Epidermal melanocyte (primary cell): ENCODE data around the gene STK24.
"Not testable (repeated sequence)": the region's sequence is repeated elsewhere in the genome, so short reads cannot be mapped to it uniquely, and the experiment has no call there.

Experiments used
- DNase-seq: peaks from one replicate; pipeline ENCODE4 v3.0.0; 2011; ENCODE audit warnings: low spot score; ENCODE audit not compliant: insufficient read length

STK24 gene

DNA sequence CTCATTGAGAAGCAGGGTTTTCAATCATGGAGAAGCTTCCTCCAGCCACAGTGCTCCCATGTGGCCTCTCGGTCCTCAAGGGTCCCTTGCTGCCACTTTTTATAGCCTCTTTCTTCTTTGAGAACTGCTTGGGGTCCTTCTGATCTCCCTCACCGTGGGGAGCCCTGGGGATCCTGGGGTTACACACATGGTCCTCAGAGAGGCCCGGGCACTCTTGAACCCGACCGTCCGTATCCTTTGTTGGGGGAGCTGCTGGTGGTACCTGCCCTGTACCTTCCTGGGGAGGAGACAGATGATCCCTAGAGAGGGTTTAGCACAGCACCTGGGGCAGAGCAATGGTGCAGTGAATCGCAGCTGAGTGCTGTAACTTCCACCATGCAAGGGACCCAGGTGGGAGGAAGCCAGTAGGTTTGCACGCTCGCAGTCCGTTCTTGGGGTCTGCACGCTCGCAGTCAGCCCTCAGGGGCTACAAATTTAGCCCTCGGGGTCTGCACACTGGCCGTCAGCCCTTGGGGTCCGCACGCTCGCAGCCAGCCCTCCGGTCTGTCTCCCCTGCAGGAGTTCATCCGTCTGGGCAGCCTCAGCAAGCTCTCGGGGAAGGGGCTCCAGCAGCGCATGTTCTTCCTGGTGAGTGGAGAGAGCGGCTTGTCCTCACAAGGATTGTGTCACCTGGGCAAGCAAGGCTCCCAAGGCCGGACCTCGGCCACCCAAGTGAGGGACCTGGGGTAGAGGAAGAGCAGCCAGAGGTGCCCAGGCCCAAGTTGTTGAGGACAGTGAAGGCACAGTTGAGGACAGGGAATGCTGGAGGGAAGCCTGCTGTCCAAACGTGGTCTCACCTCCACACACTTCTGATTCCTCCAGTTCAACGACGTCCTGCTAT is 138.4 kb downstream of the STK24 start:
- no peak for DNase-seq

DNA sequence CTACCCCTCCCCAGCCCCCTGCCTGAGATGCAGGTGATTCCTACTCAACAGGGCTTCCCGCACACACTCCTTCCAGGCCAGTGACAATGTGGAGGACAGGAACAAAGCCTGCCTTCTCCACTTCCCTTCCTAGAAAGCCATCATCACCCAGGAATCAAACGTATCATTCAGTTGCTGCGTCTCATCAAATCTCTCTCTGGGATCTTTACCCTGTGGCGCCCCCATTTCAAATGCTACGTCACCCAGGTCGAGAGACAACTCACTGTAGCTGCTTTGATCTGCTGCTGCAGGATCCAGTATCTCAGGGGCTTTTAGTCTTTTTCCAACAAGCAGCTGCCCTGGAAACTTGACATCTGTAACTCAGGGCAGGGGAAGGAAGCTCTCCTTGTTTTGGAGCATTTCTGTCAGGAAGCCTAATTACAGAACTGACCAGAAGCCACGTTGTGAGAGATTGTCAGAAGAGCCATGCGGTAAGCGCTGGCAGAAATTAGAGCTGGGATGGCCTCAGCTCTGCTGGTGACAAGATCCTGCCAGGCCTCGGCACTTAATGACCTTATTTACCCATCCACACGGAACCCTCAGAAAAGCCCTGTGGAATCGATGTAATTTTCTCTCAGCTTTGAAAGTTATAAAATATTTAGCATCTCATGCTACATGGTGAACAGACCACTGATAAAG is 140.5 kb downstream of the STK24 start:
- no peak for DNase-seq

DNA sequence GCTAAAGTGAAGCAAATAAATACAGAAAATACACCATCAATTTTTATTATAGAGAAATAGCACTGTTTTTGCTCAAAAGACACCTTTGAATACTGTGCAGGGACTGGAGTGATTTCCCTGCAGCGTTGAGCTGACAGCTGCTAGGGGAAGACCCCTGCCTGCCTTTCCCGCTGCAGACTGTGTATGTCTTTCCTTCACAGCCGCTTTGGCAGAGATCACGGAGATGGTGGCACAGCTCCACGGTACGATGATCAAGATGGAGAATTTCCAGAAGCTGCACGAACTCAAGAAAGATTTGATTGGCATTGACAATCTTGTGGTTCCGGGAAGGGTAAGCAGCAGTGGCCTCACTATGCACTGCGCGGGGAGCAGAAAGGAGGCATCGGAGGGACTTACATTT is 141.5 kb downstream of the STK24 start:
- DNase-seq: no peak

DNA sequence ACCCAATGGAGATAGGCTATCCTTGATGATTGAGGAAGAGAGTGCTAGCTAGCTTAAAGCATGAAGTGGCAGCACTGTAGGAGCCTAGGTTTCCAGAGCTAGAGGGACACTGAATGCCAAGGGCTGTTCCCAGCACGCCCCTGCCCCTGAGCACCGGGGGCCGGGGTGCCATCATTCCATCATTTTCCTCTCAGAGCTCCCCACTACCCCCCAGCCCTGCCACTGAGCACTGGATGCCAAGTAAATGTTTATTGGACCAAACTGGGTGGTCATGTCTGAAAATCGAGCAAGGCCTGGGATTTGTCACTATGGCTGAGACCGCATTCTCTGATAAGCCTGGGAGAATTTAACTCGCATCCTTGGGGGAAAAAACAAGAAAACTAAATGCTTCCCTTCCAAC is 142.8 kb downstream of the STK24 start:
- no peak for DNase-seq

DNA sequence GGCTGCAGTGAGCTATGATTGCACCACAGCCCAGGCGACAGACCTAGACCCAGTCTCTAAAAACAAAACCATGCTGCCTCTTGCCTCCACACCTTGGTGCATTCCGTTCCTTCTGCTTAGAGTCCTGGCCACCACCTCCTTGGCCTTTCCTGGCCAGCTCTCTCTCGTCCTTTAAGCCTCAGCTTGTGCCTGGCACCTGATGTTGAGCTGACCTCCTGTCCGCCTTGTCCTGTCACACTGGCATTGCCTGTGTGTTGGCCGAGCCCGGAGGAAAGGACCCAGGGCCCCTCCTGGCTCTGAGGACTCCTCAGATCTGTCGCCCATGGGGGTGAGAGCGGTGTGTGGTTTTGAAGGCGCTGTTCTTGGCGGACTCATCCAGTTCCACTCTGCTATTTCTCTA is 143.3 kb downstream of the STK24 start:
- DNase-seq: no peak

DNA sequence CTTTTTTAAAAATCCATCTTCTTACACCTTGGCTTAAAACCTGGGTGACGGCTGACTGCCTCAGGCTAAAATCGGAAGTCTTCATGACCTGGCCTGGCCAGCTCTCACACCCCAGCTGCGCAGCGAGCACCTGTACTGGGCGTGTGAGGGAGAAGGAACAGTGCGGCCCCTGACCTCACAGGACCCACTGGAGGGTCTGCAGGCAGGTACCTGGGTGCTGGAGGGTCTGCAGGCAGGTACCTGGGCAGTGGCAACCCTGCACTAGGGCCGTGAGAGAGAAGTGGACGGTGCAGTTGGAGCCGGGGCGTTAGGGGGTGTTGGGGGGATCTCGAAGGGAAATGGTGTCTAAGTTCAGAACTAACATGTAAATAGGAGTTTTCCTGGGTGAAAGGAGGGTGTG is 144.3 kb downstream of the STK24 start:
- DNase-seq: no peak

DNA sequence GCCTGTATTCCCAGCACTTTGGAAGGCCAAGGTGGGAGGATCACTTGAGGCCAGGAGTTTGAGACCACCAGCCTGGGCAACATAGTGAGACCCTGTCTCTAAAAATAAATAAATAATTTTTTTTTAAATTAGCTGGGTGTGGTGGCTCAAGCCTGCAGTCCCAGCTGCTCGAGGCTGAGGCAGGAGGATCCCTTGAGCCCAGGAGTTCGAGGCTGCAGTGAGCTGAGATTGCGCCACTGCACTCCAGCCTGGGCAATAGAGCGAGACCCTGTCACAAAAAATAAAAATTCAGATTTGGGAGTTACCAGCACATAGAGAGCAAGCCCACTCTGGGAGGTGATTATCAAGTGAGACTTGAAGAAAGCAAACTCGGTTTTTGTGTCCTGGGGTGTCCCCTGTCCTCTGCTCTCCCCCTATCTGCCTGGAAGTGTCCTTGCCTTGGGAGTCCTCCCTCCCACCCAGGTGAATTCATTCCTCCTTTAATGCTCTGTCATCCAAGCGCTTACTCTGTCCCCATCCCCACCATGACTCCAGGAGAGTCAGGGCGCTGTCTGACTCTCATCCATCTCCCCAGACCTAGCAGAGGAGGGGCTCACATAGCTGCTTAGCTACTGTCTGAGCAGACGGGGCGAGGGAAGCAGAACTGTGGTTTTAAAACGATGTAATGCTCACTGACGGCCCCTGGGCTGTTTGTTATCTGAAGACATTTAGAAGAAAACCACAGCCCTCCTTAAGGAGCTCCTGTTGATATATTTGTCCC is 146.8 kb downstream of the STK24 start:
- no peak for DNase-seq

DNA sequence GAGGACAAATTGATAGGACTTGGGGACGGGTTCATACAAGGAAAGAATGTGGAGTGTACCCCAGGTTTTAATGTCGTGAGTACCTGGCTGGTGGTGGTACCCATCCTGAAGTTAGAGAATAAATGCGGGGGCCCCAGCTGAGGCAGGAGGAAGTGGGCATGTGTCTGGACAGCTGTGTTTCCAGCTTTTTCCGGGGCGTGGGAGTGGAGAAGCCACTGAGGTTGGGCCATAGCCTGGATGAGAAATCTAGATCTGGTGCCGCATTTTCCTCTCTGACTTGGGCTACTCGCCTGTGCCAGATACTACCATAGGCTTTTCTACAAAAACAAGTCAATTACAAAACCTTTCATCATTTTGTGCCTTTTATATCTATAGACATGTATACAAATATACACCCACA is 147.4 kb downstream of the STK24 start:
- DNase-seq: no peak

DNA sequence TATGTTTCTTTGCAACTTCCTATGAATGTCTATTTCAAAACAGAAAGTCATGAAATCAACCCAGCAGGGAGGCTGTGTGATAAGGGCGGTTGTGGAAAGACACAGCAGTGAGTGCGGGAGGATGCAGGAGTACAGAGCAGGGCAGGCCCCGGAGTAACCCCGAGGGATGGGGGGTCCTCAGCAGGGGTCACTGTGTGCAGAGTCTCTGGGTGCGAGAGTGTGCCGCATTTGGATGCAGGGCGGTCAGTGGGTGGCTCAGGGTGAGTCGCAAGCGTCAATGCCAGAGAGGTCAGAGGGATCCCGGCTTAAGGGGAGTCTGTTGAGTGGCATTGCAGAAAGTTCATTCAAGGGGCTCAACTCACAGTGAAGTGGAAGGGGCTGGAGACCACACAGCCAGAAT is 147.8 kb downstream of the STK24 start:
- no peak for DNase-seq

DNA sequence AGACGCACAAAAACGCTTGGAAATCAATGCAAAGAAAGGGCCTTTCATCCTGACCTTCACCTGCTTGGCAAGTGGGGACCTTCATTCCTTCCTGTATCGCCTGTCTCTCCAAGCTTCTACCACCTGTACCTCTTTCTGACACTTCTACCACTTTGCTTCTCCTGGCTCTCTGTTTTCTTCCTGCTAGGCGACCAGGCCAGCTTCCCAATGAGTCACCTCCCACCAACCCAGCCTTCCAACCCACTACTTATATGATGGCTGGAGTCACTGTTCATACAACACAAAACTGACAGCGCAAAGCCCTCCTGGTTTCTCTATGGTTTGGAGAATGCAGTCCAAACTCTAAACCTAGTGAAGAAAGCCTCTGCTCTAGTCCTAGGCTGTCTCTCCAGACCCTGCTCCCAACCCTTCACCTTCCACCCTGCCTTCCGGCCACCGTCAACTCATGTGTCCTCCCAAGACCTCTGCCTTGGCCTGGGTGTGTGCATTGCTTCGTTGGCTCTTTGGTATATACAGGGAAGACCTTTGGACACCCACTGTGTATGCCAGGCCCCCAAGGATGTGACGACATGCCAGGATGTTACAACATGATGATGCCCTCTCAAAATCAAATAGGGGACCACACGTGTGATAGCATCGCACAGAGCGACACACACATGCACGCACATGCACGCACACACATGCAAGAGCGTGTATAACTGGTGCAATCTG is 148.5 kb downstream of the STK24 start:
- DNase-seq: no peak

DNA sequence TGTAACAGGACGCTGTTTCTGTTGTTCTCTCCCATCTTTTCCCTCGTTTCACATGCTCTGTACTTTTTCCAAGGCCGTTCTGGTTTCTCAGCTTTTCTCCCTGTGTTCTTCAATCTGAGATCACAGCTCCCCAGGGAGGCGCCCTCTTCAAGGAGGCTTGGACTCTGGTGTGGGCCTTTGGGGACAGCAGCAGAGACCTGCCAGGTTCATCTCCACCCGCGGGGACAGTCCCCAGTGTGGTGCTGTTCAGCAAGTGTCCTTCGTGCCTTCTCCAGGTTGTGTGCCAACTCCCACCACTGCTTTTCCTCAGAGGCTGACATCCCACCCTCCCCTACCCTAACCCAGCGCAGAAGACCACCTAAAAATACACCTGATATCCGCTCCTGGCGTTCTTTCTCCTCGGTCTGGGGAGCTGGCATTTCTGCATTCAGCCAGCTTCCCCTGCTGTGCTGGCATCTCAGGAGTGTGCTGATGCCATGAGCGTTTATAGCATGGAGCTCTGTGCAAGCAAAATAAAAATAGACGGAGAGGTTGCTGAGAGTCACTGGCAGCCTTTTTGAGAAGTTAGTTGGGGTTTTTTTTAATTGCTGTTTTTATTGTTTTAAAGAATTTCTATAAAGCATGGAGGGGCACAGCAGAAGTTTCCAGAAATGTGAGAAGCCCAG is 149.4 kb downstream of the STK24 start:
- DNase-seq: no peak

DNA sequence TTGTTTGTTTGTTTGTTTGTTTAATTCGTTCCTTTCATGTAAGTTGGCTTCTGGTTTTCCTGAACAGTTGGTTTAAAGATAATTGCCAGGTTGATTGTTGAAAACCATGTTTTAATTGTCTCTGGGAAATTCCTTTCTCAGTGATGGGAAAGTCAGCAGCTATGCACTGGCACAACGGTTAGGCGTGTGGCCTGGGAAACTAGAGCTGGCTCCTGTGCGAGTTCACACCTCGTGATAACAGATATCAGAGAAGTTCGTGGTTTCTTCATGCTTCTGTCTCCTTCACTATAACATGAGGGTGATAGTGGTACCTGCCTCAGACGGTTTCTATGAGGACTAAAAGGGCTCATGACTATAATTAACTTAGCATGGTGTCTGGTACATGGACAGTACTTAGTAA is 153.5 kb downstream of the STK24 start:
- DNase-seq: no peak

DNA sequence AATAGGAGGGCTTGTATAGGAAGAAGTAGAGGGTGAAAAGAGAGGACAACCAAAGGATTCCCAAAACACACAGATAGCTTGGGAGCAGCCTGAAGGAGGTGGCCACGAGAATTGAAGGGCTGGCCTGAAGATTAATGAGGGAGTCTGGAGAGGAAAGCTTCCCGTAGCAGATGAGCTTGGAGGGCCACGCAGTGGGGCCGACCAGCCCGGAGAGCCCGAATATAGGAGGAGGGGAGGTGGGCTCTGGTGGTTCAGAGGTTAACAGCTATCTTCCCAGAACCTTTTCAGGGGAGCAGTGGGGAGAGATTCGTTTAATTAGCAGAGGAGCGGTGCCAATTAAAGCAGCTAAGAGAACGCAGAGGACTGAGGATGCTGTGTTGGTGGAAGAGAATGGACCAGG is 154.9 kb downstream of the STK24 start:
- DNase-seq: no peak

DNA sequence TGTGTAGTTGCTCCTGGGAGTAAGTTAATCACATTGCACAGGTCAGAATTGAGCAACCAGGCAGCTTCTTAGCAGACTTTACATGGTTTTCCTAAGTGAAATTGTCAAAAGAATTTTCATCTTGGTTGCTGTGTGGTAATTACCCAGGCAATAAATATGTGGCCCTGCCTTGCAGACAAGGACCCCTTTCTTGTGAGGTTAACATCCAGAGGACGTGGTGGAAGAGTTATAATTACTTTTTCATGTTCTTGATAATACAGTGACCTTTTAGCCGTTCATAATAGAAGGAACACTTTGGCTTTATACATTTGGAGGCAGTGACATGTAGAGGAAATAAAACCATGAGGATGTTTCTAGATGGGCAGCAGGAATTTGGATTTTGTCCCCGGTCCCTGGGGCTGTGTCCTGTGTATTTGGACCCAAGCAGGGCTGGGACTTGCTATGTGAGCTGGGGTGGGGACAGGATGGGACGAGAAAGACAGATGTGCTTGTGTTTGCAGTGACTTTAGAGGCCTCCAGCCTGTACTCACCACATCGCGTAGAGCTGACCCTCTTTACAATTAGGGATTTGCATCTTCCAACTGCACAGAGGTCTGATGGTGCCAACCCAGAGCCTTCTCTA is 156.2 kb downstream of the STK24 start:
- no peak for DNase-seq

DNA sequence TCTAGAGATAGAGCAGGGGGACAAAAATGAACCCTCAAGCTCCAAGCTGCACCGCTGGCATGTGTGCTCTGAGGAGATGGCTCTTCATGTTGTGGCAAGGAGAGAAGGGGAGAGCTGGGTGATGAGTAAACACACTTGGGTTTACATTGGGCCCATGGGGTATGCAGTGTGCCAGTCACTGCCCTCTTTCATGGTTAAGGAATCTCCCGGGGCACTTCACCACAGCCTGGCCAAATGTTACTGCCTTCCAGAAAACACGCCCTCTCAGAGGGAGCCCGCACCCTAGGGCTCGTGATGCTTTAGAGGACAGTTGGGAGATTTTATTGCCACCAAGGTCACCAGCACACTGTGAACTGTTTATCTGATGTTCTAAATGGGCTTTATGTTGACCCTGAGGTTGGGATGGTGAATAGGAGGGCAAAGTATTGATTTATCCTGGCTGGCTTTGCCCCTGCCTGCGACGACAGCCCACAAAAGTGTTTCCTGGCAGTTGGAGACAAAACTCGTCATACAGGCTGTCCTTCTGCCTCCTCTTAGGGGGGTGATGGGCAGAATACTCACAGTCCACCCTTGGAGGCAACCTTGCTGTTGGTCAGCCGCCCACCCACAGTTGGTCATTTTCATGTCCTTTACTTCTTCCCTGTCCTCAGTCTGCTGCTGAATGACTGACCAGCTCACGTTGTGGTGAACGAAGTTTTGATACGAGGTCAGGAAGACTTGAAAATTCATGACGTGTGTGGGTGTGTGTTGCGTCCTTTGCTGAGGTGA is 156.9 kb downstream of the STK24 start:
- no peak for DNase-seq

DNA sequence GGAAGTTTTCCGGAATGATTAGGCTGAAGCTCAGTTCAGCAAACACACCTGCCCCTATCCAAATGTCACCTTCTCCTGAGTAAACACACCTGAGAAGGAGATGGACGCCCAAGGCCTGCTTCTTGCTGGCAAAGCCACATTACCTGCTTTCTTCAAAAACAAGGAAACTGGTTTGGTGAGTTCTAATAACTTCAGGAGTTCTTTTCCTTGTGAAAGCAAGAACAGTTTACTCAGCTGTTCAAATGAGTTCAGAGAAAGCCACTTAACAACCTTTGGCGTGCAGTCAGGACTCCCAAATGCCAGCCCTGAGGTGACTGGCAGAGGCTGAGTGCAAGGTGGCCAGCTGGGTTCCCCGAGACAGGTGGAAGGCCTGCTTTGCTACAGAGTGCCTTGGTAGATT is 160.5 kb downstream of the STK24 start:
- DNase-seq: no peak

DNA sequence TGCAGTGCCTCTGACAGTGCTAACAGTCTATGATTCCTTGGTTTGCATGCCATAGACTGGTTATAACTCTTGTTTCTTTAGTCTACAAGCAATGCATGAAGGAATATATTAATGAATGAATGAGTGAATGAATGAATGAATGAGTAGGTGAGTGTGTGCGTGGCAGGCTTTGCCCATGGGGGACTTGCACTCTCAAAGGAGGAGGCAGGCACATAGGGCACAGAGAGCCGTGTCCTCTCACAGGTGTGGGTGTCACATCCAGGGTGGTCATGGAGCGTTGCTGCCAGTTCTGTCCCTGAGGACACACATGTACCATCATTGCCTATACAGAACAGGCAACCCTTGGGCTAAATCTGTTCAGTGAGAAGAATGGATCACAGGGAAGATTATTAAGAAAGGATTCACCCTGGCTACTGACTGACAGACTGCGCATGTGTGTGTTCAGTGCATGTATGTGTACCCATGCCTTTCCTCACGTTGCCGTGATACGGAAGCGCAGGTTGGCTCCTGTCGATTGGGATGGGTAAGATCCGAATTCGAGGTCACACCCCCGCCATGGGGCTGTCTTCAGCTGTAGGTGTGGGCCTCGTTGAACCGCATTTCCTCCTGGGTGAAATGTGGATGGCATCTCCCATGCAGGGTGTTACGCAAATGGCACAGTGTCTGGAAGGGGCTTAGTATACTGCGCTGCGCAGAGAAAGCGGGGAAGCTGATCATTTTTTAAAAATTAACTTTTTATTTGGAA is 161.4 kb downstream of the STK24 start:
- DNase-seq: no peak

DNA sequence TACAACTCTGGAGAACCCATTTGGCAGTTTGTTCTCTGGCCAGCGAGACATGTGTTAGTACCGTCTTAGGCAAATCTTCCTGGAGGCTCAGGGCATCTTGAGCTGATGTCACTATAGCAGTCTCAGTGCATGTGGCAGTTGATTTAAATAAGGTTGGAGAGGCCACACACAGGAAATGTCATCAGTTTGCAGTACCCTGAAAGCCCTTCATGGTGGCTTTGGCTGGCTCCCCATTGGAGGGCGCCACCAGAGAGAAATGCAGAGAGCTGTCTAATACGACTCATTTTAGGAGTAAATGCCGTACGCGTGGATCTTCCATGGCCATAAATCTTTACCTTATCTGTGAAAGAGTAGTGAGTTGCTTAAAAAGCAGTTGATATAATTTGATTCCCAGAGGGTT is 163.1 kb downstream of the STK24 start:
- DNase-seq: no peak

DNA sequence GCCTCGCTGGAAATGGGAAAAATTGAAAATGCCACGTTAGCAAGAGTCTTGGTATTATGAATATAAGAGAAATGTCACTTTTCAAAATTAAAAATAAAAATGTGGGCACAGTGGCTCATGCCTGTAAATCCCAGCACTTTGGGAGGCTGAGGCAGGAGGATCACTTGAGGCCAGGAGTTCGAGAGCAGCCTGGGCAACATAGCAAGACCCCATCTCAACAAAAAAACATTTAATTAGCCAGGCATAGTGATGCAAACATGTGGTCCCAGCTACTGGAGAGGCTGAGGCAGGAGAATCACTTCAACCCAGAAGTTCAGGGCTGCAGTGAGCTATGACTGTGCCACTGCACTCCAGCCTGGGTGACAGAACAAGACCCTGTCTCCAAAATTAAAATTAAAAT is 163.6 kb downstream of the STK24 start:
- DNase-seq: not testable (repeated sequence)
